ENCODE measurements around the gene POLK.

Gene POLK

DNA sequence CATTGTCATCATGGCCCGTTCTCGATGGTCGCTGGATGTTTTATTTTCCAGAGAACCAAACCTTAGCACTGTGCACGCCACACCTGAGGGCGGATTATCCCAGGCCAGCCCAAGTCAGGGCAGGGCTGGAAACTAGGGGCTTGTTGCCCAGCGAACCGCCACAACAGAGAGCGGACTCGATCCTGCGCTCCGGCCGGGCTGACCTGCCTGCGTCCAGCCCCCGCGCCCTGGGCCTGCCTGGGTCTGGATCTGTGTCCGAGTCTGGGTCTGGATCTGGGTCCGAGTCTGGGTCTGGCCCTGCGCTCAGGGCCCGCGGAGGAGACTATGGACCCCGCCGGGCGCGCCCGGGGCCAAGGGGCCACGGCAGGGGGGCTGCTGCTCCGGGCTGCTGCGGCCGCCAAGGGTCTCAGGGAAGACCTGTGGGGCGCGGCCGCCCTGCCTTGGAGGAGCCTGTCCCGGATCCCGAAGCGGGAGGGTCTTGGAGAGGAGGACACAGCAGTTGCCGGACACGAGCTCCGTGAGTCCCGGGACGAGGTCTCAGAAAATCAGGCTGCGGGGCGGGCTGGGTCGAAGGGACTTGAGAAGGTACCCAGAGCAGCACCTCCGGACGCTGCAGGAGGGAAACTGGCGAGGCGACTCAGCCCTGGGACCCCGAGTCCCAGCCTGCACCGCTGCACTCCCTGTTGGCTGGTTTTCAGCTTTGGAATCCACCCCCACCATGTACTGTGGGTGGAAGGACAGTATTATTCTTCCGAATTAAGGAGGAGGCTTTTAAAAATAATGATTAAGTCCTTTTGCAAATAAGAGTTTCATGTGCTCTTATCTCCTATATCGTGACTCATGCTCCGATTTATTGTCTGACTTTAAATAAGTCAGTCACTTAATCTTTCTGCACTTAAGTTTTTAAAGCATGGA is 99.9 kb downstream of the POLK start, which contains the start of gene ANKDD1B:
Gene ANKDD1B, plus strand, starts transcription at position 143 of the 915 bp plus-strand sequence. Its CDS starts 182 bp downstream, at position 325.
- DNase-seq (ENCODE audit: low read depth), result no peak

DNA sequence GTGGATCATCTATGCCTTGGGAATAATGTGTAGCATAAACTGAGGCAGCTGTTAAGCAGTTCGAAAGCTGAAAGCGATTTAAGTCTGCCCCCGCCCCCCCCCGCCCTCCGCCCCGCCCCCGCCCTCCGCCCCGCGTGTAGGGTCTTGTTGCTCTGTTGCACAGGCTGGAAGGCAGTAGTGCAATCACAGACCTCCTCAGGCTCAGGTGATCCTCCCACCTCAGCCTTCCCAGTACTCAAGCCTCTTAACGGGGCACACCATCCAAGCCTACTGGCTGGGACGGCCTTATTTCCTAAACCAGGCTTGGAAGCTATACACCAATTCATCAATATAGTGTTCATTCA is 100.5 kb downstream of the POLK start:
- no peak for DNase-seq (ENCODE audit: low read depth)

GRCh38 chr5:75612901-75613300 is 101.2 kb downstream of the POLK start:
- no peak for DNase-seq (ENCODE audit: low read depth)

DNA sequence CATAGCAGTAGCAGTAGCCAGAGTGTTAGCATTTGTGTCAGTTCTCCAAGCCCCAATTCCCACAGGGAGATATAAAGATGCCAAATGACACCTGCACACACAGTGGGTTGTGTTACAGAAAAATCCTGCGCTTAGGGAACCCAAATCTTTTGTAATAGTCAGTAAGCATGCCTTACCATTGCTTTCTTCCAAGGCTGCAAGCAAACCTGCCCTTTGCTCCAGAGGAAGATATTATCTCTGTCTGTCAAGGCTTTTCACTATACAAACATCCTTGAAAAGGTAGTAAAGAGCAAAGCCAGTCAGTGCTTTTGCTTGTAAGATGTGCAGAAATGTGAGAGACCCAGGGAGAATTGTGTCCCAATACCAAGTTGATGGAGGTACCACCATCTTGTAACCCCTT is 102.5 kb downstream of the POLK start:
- no peak for DNase-seq (ENCODE audit: low read depth)

DNA sequence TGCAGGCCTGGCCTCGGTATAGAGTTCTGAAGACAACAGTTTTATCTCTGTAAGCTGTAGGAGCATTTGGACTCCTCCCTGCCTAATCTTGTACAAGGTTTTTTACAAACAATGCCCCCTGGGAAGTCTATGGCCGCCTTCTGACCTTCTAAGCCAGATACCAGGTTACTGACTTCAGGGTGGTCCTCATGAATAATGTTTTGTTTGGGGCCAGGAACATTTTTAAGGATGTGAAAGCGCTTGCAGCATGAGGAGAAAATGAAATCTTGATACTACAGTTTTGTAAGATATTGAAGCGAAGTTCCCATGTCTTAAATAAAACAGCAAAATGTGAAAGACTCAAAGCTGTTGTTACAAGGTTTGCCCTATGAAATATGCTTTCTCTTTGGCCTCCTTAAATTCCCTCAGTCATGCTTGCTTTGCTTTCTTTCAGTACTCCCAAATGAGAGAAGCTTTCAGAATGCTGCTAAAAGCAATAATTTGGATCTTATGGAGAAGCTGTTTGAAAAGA is 104.7 kb downstream of the POLK start:
- no peak for DNase-seq (ENCODE audit: low read depth)

- DNase-seq (ENCODE audit: low read depth), result no peak
Observed at GRCh38 chr5:75616971-75617621, 105.4 kb downstream of the POLK start.

DNA sequence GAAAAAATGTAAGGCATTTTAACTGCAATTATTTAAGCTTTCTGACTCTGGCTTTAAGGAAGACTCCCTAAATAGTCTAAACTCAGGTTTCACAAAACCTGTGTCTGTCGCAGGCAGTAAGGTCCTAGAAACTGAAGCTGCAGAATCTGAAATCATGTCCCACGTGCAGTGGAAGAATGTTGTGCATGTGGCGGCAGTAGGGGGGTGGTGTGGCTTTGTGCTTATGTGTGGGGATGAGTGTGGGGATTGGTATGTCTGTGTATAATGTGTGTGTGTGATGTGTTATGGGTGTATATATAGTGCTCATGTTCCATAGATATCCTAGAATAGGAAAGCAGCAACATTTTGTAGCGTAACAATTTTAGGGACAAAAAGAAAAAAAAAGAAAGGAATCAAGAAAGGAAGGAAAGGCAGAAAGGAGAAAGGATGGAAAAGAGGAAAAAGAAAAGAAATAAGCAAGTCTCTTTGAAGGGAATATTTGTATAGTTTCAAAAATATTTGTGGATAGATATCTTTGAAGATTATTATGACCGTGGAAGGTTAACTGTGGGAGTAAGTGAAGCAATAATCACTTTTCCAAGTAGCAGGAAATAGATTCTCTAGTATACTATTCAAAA is 106.2 kb downstream of the POLK start:
- no peak for DNase-seq (ENCODE audit: low read depth)

DNA sequence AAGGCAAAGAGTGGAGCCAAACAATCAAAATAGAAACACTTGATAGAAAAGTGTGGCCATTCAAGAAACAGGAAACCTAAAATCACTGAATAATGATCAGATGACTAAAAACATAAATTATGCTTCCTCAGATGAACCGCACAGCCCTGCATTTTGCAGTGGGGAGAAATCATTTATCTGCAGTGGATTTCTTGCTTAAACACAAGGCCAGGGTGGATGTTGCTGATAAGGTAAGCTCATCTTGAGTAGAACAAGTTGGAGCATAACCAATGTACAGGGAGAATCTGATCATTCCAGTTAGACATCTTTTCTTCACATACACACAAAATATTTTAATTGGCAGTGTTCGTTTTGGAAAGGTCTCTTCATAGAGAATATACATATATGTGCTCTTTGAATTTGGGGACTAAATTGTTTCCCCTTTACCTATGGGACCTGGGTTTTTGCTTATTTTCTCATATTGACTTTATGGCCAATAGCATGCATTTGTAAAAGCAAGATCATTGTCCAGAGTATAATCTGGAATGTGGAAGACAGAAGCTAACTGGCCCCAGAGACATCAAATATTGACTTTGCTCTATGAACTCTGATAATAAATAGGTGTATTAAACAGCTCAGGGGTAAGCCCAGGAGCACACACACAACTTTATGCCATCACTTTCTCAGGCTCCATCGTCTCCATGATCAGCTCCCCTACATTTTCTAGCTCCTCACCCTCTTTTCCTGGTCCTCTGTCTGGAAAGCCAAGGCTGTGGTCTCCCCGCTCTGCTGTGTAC is 108.7 kb downstream of the POLK start:
- no peak for DNase-seq (ENCODE audit: low read depth)

DNA sequence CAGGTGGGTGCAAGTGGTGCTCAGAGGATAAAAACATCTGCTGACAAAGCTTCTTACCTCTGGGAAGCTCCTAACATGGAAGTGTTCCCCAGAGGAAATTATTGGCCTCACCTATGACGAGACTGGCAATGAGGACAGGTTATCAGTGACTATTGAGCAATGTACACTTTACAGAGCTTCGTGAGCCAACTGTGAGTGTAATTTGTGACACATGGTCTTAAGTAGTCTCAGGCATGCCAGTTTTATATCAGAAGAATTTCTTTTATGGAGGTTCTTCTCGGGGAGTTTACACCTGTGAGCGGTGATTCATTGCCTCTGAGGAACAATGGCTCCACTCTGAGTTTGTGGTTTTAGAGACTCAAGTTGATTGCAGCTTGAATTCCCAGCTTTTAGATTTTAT is 110.9 kb downstream of the POLK start:
- no peak for DNase-seq (ENCODE audit: low read depth)

GRCh38 chr5:75623846-75624245 is 112.2 kb downstream of the POLK start:
- DNase-seq (ENCODE audit: low read depth), result no peak

DNA sequence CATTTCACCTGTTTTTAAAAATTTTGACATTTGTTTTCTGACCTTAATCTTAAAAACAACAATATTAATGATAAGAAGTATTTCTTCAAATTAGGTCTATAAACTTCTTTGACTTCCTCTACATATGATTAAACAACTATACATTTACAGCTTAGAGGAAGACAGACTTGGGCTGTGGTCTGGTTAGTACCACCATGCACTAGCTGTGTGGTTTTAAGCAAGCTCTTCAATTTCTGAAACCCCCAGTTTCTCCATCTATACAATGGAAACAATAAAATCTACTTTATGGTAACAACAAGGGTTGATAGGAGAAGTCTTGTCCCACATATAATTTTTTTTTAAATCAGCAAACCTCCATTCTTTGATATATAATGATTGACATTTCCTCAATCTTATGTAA is 115.3 kb downstream of the POLK start:
- no peak for DNase-seq (ENCODE audit: low read depth)

DNA sequence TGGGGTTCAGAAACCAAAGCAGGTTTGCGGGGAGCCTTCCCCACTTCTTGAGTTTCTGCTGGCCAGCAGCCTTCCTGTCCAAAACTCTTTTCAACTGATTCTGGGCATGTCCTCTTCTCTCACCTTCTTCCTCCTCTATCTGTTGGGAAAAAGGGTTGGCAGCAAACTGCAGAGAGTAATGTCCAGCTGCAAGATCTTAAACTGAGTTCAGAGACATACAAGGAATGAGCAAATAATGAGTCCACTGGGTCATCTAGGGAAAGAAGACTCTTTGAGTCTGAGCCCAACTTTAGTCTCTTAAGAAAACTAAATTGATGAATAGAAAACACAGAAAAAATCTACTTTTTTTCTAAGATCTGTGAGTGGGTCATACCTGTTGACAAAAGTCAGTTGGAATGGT is 116.1 kb downstream of the POLK start:
- no peak for DNase-seq (ENCODE audit: low read depth)

DNA sequence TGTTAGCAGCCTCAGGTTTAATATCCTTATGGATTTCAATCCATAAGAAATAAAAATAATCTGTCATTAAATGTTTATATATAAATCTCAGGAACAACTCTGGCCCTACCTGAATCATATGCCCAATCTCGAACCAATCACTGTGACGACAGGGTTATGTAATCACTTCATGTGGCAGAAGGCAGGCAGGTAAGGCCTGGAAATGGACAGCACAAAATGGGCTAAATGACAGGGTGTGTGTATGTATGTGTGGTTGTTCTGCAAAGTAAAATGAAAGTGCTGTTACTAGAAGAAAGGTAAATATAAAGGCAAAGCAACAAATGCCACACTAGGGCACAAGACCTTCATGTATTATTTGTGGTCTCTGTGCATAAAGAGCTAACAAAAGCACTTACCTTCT is 119.2 kb downstream of the POLK start:
- DNase-seq (ENCODE audit: low read depth), result no peak

DNA sequence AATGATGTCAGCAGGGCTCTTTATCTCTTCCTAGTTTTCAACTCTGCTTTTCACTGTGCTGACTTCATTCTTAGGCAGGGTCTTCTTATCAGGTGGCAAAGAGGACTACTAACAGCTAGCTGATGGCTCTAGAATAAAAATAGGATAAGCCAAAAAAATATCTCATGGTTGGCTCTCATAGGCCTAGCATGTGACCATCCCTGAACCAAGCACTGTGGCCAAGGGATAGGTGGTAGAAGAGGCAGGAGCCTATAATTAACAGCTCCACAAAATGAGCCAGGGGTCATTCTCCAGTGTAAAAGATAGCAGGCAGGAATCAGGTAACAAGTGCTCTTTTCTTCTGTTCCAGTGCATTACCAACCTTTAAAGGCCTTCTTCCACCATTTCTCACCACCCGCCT is 120.6 kb downstream of the POLK start:
- no peak for DNase-seq (ENCODE audit: low read depth)

DNA sequence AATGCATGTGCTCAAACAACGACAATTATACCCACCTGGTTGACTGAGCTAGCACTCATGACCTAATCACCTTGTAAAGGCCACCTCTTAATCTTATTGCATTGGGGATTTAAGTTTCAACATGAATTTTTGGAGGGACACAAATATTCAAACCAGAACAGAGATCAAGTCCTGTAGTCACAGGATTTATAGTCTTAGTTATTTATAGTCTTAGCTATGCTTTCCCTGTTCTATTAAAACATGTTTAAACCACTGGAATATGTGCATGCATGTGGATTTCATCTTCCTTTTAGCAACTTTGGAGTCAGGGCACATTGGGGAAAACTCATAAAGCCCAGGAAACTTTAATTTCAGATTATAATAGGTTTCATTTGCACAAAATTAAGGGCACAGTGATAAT is 126.3 kb downstream of the POLK start:
- DNase-seq (ENCODE audit: low read depth), result no peak

DNA sequence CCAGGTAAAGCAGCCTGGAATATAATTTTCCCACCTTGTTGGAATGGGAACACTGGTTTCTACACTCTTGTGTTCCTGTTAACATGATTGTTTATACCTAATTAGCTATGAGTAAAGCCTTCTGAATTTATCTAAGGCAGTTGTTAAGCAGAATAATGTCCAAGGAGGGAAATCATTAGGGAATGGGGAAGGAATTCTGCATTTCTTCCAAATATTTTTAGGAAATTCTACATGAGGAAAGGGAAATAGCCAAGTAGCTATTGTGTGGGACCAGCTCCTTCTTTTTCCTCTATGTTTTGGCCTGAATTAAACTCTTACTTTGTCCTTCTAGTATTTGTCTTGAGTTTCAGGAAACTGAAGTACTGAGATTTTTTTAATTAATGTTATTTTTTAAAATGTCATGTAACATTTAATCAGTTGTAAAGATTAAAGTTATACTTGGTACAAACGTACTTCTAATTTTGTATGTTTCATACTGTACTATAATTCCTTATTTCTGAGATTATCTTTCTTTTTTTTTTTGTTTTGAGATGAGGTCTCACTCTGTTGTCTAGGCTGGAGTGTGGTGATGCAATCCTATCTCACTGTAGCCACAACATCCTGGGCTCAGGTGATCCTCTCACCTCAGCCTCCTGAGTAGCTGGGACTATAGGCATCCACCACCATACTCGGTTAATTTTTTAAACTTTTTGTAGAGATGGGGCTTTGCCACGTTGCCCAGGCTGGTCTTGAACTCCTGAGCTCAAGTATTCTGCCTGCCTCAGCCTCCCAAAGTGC is 128.0 kb downstream of the POLK start:
- no peak for DNase-seq (ENCODE audit: low read depth)

DNA sequence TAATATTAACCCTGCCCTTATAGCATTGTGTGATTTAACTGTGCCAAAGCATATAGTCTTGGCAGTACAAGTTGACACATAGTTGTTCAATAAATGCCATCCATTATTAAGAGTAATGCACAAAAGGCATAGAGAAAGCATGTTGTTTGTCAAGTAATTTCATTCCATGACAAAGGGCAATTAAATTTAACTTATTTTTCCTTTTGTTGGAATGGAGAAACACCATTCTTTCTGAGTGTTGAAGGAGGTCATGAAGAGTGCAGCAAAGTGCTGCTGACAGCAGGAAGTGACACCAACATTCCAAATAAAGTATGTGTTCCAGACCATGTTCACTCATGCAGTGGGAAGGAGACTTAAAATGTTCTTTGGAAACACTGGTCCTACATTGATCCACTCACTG is 128.7 kb downstream of the POLK start:
- no peak for DNase-seq (ENCODE audit: low read depth)

DNA sequence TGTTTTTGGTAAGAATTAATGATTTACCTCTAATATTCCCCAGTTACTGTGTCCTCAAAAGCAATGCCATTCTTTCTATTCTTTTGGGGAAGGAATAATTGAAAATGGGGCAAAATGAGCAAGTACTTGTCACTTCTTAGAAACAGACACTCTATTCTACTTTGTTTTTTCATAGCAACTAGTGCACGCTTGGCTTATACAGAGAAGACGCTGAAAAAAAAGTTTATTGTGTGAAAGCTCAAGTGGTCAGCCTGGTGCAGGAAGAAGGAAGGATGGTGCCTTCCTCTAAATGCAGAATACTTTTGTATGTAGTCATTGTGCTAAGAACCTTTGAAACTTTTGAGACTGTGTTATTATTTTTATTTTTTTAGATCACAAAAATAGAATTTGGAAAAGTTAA is 129.1 kb downstream of the POLK start:
- DNase-seq (ENCODE audit: low read depth), result no peak

DNA sequence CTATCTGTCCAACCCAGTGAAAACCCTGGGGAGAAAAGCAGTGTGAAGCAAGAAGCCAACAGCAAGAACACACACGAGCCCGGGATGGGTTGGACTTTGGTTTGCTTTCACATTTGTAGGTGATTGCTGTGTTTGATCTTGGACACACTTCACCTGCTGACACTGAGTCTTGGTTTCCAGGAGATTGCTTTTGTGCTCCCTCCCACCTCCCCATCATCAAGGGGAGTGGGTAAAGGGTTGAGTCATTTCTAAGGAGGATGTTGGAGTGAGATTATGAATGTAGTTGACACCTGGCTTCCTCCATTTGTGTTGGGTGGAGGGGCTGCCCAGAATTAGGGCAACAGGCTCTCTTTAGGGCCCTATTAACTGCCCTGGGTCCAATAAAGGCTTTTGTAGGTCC is 137.0 kb downstream of the POLK start:
- DNase-seq (ENCODE audit: low read depth), result no peak

Data from activated gamma-delta T cell treated with anti-CD3 and anti-CD28 coated beads, Interleukin-2, amount 50 U/mL, for 16 hours (primary cell).